ENCODE measurements around the gene NHERF1. TPM values are rescaled to one million over a fixed set of nuclear protein-coding genes. Genes with fewer than 3 reads are reported as not detected.

NHERF1 gene
- total and polyA plus RNA-seq, 2 of the 13 experiments (the other 11 are each of a cell fraction or from before 2014, with no cell fraction given) = 169 to 269 TPM

DNA sequence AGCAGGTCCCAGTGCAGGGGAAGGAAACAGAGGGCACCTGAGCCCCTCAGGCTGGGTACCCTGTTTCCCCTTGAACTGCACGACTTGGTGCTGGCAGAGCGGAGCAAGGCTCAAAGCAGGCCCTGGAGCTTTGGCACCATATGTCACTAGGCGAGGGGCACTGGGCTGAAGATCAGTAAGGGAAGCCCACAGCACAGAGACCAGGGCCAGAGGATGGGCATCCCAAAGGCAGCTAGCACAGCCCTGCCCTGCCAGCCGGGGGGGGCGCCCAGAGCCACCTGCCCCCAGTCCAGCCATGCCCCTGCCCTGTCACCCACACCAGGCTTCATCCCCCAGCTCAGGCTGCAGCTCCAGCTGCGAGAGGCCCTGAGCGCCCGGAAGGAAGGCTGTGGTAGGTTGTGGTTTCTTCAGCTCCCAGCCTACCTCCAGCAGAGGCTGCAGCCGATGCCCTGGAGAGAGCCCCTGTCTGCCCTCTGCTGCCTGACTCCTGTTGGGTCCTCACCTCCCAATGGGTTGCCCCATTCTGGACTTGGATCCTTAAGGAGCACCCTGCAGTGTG lies 10.9 kb downstream of the NHERF1 start (continued):
- TF ChIP-seq, protein P1, sequence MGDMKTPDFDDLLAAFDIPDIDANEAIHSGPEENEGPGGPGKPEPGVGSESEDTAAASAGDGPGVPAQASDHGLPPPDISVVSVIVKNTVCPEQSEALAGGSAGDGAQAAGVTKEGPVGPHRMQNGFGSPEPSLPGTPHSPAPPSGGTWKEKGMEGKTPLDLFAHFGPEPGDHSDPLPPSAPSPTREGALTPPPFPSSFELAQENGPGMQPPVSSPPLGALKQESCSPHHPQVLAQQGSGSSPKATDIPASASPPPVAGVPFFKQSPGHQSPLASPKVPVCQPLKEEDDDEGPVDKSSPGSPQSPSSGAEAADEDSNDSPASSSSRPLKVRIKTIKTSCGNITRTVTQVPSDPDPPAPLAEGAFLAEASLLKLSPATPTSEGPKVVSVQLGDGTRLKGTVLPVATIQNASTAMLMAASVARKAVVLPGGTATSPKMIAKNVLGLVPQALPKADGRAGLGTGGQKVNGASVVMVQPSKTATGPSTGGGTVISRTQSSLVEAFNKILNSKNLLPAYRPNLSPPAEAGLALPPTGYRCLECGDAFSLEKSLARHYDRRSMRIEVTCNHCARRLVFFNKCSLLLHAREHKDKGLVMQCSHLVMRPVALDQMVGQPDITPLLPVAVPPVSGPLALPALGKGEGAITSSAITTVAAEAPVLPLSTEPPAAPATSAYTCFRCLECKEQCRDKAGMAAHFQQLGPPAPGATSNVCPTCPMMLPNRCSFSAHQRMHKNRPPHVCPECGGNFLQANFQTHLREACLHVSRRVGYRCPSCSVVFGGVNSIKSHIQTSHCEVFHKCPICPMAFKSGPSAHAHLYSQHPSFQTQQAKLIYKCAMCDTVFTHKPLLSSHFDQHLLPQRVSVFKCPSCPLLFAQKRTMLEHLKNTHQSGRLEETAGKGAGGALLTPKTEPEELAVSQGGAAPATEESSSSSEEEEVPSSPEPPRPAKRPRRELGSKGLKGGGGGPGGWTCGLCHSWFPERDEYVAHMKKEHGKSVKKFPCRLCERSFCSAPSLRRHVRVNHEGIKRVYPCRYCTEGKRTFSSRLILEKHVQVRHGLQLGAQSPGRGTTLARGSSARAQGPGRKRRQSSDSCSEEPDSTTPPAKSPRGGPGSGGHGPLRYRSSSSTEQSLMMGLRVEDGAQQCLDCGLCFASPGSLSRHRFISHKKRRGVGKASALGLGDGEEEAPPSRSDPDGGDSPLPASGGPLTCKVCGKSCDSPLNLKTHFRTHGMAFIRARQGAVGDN (CRISPR knock-in tag; IDR thresholded peaks at IDR 0.05) = no peak
- TF ChIP-seq HNRNPL (IDR thresholded peaks at IDR 0.05; ENCODE audit: low read depth, low read length) (peak; percentile 83), HOXD1 (CRISPR knock-in tag; IDR thresholded peaks at IDR 0.05) (no peak), ZFYVE20 (CRISPR knock-in tag; IDR thresholded peaks at IDR 0.05; ENCODE audit: borderline replicate concordance, low read depth) (no peak), SMC3 (IDR thresholded peaks at IDR 0.05; ENCODE audit: low read length) (peak; percentile 27; the same call in 1 of the 2 replicates), ZNF607 (CRISPR knock-in tag; IDR thresholded peaks at IDR 0.05; ENCODE audit: borderline replicate concordance) (no peak), FOXC1 (CRISPR knock-in tag; IDR thresholded peaks at IDR 0.05; ENCODE audit: borderline replicate concordance) (no peak), MED1 (CRISPR knock-in tag; IDR thresholded peaks at IDR 0.05) (no peak), POLR2A (IDR thresholded peaks at IDR 0.05; ENCODE audit: insufficient read depth in 1 of 2, low read depth in 2 of 2, low read length in 2 of 2) (no peak; a peak in 1 of 4 replicates), ZSCAN20 (CRISPR knock-in tag; IDR thresholded peaks at IDR 0.05; ENCODE audit: borderline replicate concordance) (no peak), MIER3 (CRISPR knock-in tag; IDR thresholded peaks at IDR 0.05; ENCODE audit: borderline replicate concordance) (no peak), E2F2 (CRISPR knock-in tag; IDR thresholded peaks at IDR 0.05; ENCODE audit: borderline replicate concordance) (no peak), CREM (IDR thresholded peaks at IDR 0.05) (no peak), CREM (CRISPR knock-in tag; IDR thresholded peaks at IDR 0.05) (no peak), AHR (CRISPR knock-in tag; IDR thresholded peaks at IDR 0.05) (no peak), ZNF883 (CRISPR knock-in tag; IDR thresholded peaks at IDR 0.05; ENCODE audit: not compliant biosample characterization) (no peak), ZNF382 (CRISPR knock-in tag; IDR thresholded peaks at IDR 0.05; ENCODE audit: borderline replicate concordance) (no peak), TARDBP (CRISPR knock-in tag; IDR thresholded peaks at IDR 0.05) (no peak), ZNF121 (CRISPR knock-in tag; IDR thresholded peaks at IDR 0.05) (no peak), ZBTB2 (CRISPR knock-in tag; IDR thresholded peaks at IDR 0.05; ENCODE audit: low read depth) (no peak)
- TF ChIP-seq, protein P2, sequence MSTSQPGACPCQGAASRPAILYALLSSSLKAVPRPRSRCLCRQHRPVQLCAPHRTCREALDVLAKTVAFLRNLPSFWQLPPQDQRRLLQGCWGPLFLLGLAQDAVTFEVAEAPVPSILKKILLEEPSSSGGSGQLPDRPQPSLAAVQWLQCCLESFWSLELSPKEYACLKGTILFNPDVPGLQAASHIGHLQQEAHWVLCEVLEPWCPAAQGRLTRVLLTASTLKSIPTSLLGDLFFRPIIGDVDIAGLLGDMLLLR (CRISPR knock-in tag; IDR thresholded peaks at IDR 0.05) = no peak
- TF ChIP-seq, protein P3, sequence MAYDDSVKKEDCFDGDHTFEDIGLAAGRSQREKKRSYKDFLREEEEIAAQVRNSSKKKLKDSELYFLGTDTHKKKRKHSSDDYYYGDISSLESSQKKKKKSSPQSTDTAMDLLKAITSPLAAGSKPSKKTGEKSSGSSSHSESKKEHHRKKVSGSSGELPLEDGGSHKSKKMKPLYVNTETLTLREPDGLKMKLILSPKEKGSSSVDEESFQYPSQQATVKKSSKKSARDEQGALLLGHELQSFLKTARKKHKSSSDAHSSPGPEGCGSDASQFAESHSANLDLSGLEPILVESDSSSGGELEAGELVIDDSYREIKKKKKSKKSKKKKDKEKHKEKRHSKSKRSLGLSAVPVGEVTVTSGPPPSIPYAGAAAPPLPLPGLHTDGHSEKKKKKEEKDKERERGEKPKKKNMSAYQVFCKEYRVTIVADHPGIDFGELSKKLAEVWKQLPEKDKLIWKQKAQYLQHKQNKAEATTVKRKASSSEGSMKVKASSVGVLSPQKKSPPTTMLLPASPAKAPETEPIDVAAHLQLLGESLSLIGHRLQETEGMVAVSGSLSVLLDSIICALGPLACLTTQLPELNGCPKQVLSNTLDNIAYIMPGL (CRISPR knock-in tag; IDR thresholded peaks at IDR 0.05; ENCODE audit: borderline replicate concordance in 1 of 2, low read depth in 1 of 2) = no peak
